C4-2B (cell line): Measurements from ENCODE around the gene TULP4.
"Not testable (repeated sequence)": the region's sequence is repeated elsewhere in the genome, so short reads cannot be mapped to it uniquely, and the experiment has no call there.

ENCODE experiments used
- H3K27ac ChIP-seq: fragments of 450-650 bp; 2 replicates; pipeline ENCODE4 v1.5.1; 2017
- CTCF ChIP-seq: fragments of 450-650 bp; conservative IDR thresholded peaks from 2 replicates; pipeline ENCODE4 v1.5.1; 2017; ENCODE audit warnings: mild to moderate bottlenecking
- ZFX ChIP-seq: fragments of 450-650 bp; IDR thresholded peaks from 2 replicates; pipeline ENCODE4 v1.6.1; 2017

The TULP4 gene

GRCh38 chr6:158544428-158544827 lies 232.2 kb downstream of the TULP4 start:
- TF ChIP-seq CTCF (no peak), ZFX (no peak)
- no peak overlapping the region for H3K27ac ChIP-seq

GRCh38 chr6:158545043-158545966 lies 233.0 kb downstream of the TULP4 start:
- TF ChIP-seq ZFX = no peak
- no peak overlapping the region for H3K27ac ChIP-seq

DNA sequence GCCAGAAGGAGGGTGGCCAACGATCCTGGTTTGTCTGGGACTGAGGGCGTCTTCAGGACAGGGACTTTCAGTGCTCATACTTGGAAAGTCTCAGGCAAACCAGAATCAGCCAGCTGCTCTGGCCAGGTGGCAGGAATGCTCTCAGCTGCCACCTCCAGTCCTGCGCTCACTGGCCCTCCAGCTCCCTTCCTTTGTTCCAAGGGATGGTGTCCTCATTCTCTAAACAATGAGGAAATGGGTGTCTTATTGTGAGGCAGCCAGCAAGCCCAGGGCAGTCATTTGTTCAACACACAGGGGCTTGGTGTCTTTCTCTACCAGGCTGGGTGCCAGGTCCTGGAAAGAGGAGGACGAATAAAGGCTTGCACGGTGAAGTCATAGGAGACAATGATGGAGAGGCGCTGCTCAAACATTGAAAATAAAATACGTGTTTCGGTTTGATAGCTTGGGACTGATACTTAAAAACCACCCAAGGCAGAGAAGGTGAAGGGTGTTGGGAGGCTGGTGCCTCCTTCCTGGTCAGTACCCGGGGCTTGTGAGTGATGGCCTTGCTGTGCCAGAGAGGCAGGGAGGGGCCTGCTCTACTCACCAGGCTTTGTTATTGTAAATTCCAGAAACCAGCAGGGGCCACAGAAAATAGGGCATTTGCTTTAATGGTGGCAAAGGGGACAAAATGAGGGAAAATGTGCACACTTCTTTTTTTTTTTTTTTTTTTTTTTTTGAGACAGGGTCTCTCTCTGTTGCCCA lies 236.3 kb downstream of the TULP4 start:
- TF ChIP-seq CTCF (no peak), ZFX (no peak)

GRCh38 chr6:158552055-158552795 lies 240.0 kb downstream of the TULP4 start:
- H3K27ac ChIP-seq = no peak overlapping the region
- TF ChIP-seq CTCF = no peak
- no peak for TF ChIP-seq ZFX

More for the DNA sequence above, 236.3 kb downstream of the TULP4 start:
- no peak overlapping the region for H3K27ac ChIP-seq

GRCh38 chr6:158552796-158553138 lies 240.5 kb downstream of the TULP4 start:
- H3K27ac ChIP-seq = no peak overlapping the region
- TF ChIP-seq CTCF (no peak), ZFX (no peak)

- TF ChIP-seq ZFX (no peak), CTCF (no peak)
- no peak overlapping the region for H3K27ac ChIP-seq
Observed at GRCh38 chr6:158554611-158555361, 242.5 kb downstream of the TULP4 start.

GRCh38 chr6:158556113-158556512 lies 243.8 kb downstream of the TULP4 start:
- TF ChIP-seq ZFX (no peak), CTCF (no peak)
- no peak overlapping the region for H3K27ac ChIP-seq

DNA sequence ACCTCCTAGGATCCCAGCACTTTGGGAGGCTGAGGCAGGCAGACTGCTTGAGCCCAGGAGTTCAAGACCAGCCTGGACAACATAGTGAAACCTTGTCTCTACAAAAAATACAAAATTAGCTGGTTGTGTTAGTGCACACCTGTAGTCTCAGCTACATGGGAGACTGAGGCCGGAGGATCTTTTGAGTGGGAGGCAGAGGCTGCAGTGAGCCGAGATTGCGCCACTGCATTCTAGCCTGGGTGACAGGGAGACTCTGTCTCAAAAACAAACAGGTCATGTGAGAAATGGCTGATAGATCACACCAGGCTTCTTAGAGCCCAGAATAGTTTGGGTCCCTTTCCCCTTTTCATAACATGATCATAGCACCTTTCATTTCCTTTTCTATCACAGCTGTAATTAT lies 244.8 kb downstream of the TULP4 start:
- H3K27ac ChIP-seq = not testable (repeated sequence)
